Tibial nerve (tissue), 3 donors: ENCODE measurements around the gene AFF3.

Source experiments
- CTCF ChIP-seq, 5 experiments: fragments of 200-600 bp in 3 of 5; fragments of 450-650 bp in 2 of 5; sonication (generic) in 3 of 5; IDR thresholded peaks; one replicate each; pipeline ENCODE4 v1.5.1; 2016 to 2019; ENCODE audit warnings: antibody characterized with exemption in 5 of 5, mild to moderate bottlenecking in 3 of 5, moderate library complexity in 2 of 5
- POLR2A ChIP-seq, 2 donors: fragments of 450-650 bp; IDR thresholded peaks; one replicate each; pipeline ENCODE4 v1.6.1; 2017; ENCODE audit warnings: antibody characterized with exemption in 2 of 2, mild to moderate bottlenecking in 2 of 2, moderate library complexity in 2 of 2

- TF ChIP-seq CTCF (IDR thresholded peaks at IDR 0.05) (no peak), POLR2A (IDR thresholded peaks at IDR 0.05) (no peak)
Observed at GRCh38 chr2:99607454-99607853, 534.9 kb downstream of the AFF3 start.
